ENCODE data around the gene SLC22A3.

Gene SLC22A3

DNA sequence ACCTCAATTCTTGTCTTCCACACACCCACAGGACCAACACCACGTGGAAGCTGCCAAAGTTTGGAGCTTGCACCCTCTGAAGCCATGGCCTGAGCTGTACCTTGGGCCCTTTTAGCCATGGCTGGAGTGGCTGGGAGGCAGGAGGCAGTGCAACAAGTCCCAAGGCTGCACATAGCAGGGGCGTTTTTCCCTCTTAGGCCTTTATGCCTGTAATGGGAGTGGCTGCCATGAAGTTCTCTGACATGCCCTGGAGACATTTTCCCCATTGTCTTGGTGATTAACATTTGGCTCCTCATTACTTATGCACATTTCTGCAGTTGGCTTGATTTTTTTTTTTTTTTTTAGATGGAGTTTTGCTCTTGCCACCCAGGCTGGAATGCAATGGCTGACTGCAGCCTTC lies 44.4 kb upstream of the SLC22A3 start:
- DNase-seq (ENCODE audit: low spot score): no peak
- Histone ChIP-seq H3K27me3 (ENCODE audit: insufficient read depth, poor library complexity, severe bottlenecking) (no peaks in the 10 kb centered on the region), H3K9me3 (ENCODE audit: severe bottlenecking) (no peaks in the 10 kb centered on the region), H3K36me3 (ENCODE audit: low read depth) (no peaks in the 10 kb centered on the region), H3K27ac (ENCODE audit: poor library complexity, severe bottlenecking) (no peak overlapping the region), H3K4me3 (ENCODE audit: severe bottlenecking) (no peak overlapping the region), H3K4me1 (ENCODE audit: insufficient read depth, poor library complexity, severe bottlenecking) (peaks cover 8% of the 10 kb centered on the region)
- ATAC-seq (ENCODE audit: low read depth): no peak
- TF ChIP-seq, protein P1, sequence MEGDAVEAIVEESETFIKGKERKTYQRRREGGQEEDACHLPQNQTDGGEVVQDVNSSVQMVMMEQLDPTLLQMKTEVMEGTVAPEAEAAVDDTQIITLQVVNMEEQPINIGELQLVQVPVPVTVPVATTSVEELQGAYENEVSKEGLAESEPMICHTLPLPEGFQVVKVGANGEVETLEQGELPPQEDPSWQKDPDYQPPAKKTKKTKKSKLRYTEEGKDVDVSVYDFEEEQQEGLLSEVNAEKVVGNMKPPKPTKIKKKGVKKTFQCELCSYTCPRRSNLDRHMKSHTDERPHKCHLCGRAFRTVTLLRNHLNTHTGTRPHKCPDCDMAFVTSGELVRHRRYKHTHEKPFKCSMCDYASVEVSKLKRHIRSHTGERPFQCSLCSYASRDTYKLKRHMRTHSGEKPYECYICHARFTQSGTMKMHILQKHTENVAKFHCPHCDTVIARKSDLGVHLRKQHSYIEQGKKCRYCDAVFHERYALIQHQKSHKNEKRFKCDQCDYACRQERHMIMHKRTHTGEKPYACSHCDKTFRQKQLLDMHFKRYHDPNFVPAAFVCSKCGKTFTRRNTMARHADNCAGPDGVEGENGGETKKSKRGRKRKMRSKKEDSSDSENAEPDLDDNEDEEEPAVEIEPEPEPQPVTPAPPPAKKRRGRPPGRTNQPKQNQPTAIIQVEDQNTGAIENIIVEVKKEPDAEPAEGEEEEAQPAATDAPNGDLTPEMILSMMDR (IDR thresholded peaks at IDR 0.05; ENCODE audit: poor library complexity, severe bottlenecking): no peak

DNA sequence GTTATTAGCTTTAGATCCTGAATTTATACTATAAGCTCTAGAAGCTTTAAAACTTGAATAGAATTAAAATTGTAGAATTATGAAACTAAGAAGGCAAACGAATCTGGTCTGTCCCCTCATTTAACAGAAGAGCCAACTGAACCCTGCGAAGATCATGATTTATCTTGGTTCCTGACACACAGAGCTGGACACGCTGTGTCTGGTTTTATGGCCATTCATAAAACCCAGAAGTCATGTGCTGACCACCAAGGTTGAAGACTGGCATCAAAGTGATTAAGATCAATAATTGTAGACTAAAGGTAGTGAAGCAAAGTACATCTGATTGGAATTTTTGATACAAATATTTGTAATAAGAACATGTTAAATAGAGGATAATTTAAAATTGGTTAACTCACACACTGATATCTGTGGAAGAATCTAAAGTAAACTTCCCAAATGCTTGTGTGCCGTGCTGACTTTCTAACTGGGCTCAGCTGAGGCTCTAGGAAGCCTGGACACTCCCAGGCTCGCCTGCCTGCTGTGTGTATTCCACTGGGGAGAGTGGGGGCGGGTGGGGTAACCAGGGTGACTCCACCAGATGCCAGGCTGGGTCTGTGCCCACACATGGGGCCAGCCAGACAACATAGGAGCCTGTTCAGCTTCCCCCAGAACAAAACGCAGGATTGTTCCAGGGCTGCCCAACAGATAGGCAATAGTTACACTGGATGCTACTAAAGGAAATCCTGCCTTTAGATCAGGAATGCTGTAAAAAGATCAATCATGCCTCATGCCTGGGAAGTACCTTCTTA lies 42.1 kb upstream of the SLC22A3 start:
- DNase-seq (ENCODE audit: low spot score): no peak
- H3K4me1 ChIP-seq (ENCODE audit: insufficient read depth, poor library complexity, severe bottlenecking): no peaks in the 10 kb centered on the region
- no peak for ATAC-seq (ENCODE audit: low read depth)

DNA sequence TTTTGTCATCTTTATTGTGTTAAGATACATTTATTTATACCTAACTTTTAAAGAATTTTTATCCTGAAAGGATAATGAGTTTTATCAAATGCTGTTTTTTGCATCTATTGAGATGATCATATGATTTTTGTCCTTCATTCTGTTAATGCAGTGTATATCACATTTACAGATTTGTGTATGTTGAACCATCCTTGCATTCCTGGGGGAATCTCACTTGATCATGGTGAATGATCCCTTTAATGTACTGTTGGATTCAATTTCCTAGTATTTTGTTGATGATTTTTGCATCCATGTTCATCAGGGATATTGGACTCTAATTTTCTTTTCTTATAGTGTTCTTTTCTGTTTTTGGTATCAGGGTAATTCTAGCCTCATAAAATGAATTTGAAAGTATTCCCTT lies 38.5 kb upstream of the SLC22A3 start:
- Histone ChIP-seq H3K9me3 (ENCODE audit: severe bottlenecking) (peaks cover 23% of the 10 kb centered on the region), H3K4me3 (ENCODE audit: severe bottlenecking) (no peak overlapping the region), H3K27me3 (ENCODE audit: insufficient read depth, poor library complexity, severe bottlenecking) (no peaks in the 10 kb centered on the region), H3K27ac (ENCODE audit: poor library complexity, severe bottlenecking) (no peak overlapping the region), H3K36me3 (ENCODE audit: low read depth) (no peaks in the 10 kb centered on the region), H3K4me1 (ENCODE audit: insufficient read depth, poor library complexity, severe bottlenecking) (no peaks in the 10 kb centered on the region)
- DNase-seq (ENCODE audit: low spot score) (no peak), ATAC-seq (ENCODE audit: low read depth) (no peak)
- TF ChIP-seq, protein P1 (IDR thresholded peaks at IDR 0.05; ENCODE audit: poor library complexity, severe bottlenecking): no peak

More for the DNA sequence above, 42.1 kb upstream of the SLC22A3 start:
- H3K36me3 ChIP-seq (ENCODE audit: low read depth): no peaks in the 10 kb centered on the region
- TF ChIP-seq, protein P1 (IDR thresholded peaks at IDR 0.05; ENCODE audit: poor library complexity, severe bottlenecking): no peak
- H3K4me3 ChIP-seq (ENCODE audit: severe bottlenecking): no peak overlapping the region
- H3K27ac ChIP-seq (ENCODE audit: poor library complexity, severe bottlenecking): no peak overlapping the region
- peaks cover 6% of the 10 kb centered on the region for H3K9me3 ChIP-seq (ENCODE audit: severe bottlenecking)
- no peaks in the 10 kb centered on the region for H3K27me3 ChIP-seq (ENCODE audit: insufficient read depth, poor library complexity, severe bottlenecking)

DNA sequence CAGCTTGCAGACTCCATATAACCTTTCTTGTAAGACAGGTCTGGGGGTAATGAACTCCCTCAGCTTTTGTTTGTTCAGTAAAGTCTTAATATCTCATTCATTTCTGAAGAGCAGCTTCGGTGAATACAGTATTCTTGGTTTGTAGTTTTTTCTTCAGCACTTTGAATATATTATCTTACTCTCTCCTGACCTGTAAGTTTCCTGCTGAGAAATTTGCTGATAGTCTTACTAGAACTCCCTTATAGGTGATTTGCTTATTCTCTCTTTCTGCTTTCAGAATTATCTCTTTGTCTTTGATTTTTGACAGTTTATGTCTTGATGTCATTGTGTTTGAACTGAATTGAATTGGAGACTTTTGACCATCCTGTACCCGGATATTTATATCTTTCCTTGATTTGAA lies 35.3 kb upstream of the SLC22A3 start:
- DNase-seq (ENCODE audit: low spot score) (no peak), ATAC-seq (ENCODE audit: low read depth) (no peak)
- Histone ChIP-seq H3K9me3 (ENCODE audit: severe bottlenecking) (peaks cover 26% of the 10 kb centered on the region), H3K36me3 (ENCODE audit: low read depth) (no peaks in the 10 kb centered on the region), H3K27me3 (ENCODE audit: insufficient read depth, poor library complexity, severe bottlenecking) (no peaks in the 10 kb centered on the region), H3K4me3 (ENCODE audit: severe bottlenecking) (no peak overlapping the region), H3K4me1 (ENCODE audit: insufficient read depth, poor library complexity, severe bottlenecking) (peaks cover 9% of the 10 kb centered on the region), H3K27ac (ENCODE audit: poor library complexity, severe bottlenecking) (no peak overlapping the region)
- TF ChIP-seq, protein P1 (IDR thresholded peaks at IDR 0.05; ENCODE audit: poor library complexity, severe bottlenecking): no peak

DNA sequence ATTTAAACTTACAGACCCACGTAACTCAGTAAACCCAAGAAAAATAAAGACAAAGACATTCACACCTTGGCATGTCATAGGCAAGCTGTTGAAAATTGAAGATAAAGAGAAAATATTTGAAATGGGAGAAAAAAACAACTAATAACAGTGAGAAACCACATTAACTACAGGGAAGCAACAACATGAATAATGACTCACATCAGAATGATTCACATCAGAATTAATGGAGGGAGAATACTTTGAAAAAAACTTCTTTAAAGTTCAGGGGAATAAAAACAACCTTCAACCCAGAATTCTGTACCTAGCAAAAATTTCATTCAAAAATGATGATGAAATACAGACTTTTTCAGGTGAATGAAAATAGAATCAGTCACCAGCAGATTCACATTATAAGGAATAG lies 32.9 kb upstream of the SLC22A3 start:
- ATAC-seq (ENCODE audit: low read depth) (peak; percentile 56; the same call in 1 of the 3 replicates), DNase-seq (ENCODE audit: low spot score) (no peak)
- Histone ChIP-seq H3K27ac (ENCODE audit: poor library complexity, severe bottlenecking) (no peak overlapping the region), H3K36me3 (ENCODE audit: low read depth) (no peaks in the 10 kb centered on the region), H3K4me1 (ENCODE audit: insufficient read depth, poor library complexity, severe bottlenecking) (peaks cover 9% of the 10 kb centered on the region), H3K9me3 (ENCODE audit: severe bottlenecking) (peaks cover 20% of the 10 kb centered on the region), H3K27me3 (ENCODE audit: insufficient read depth, poor library complexity, severe bottlenecking) (no peaks in the 10 kb centered on the region), H3K4me3 (ENCODE audit: severe bottlenecking) (no peak overlapping the region)
- TF ChIP-seq, protein P1 (IDR thresholded peaks at IDR 0.05; ENCODE audit: poor library complexity, severe bottlenecking): no peak
